SU-DHL-6 (cell line): ENCODE data around the gene NASP.
A peak's percentile ranks its signal among the peaks of the same experiment; 100 is the strongest.

Experiments
- H2AFZ ChIP-seq: fragments of 200-600 bp; sonication (generic); 2 replicates; pipeline ENCODE4 v1.6.1; 2014; ENCODE audit warnings: low read depth, mild to moderate bottlenecking, moderate library complexity, mixed read lengths, antibody characterized with exemption, low read length; ENCODE audit not compliant: severe bottlenecking
- H3F3A ChIP-seq: fragments of 200-600 bp; shearing (Covaris generic); 2 replicates; pipeline ENCODE4 v1.6.0; 2016; ENCODE audit warnings: antibody characterized with exemption, mild to moderate bottlenecking; ENCODE audit not compliant: insufficient read depth
- H3K27ac ChIP-seq: fragments of 200-600 bp; sonication (generic); 2 replicates; pipeline ENCODE4 v1.5.1; 2016; ENCODE audit warnings: low read depth, mild to moderate bottlenecking, low read length, moderate library complexity, mixed read lengths
- H3K27me3 ChIP-seq: fragments of 200-600 bp; sonication (generic), shearing (Covaris generic); 2 replicates; pipeline ENCODE4 v1.6.0; 2014; ENCODE audit warnings: mild to moderate bottlenecking, low read length
- H3K36me3 ChIP-seq: fragments of 200-600 bp; sonication (generic); 2 replicates; pipeline ENCODE4 v1.6.1; 2014; ENCODE audit warnings: mild to moderate bottlenecking, low read length, mixed read lengths
- H3K4me2 ChIP-seq: fragments of 300-600, 200-600 bp; shearing (Covaris generic), sonication (generic); 2 replicates; pipeline ENCODE4 v1.6.0; 2014; ENCODE audit warnings: low read length, low read depth, mild to moderate bottlenecking; ENCODE audit not compliant: poor library complexity, severe bottlenecking
- H3K4me3 ChIP-seq: fragments of 200-600 bp; sonication (generic); 2 replicates; pipeline ENCODE4 v1.5.1; 2014; ENCODE audit warnings: antibody characterized with exemption, low read length, mild to moderate bottlenecking, mixed read lengths; ENCODE audit not compliant: insufficient read depth, poor library complexity, severe bottlenecking
- H3K79me2 ChIP-seq: fragments of 200-600 bp; sonication (generic); 2 replicates; pipeline ENCODE4 v1.6.1; 2014; ENCODE audit warnings: mild to moderate bottlenecking, low read length, moderate library complexity; ENCODE audit not compliant: insufficient read depth
- H3K9ac ChIP-seq: fragments of 200-600 bp; sonication (generic); 2 replicates; pipeline ENCODE4 v1.7.0; 2014; ENCODE audit warnings: mild to moderate bottlenecking, low read length
- H3K9me2 ChIP-seq: fragments of 200-600 bp; sonication (generic); replicated peaks from 2 replicates; pipeline ENCODE4 v1.6.1; 2014; ENCODE audit warnings: low read length; ENCODE audit not compliant: insufficient read depth
- H3K9me3 ChIP-seq: fragments of 200-600 bp; sonication (generic); 2 replicates; pipeline ENCODE4 v1.6.1; 2014; ENCODE audit warnings: low read length, mixed read lengths; ENCODE audit not compliant: insufficient read depth
- H4K20me1 ChIP-seq: fragments of 200-600 bp; sonication (generic); 2 replicates; pipeline ENCODE4 v1.6.1; 2014; ENCODE audit warnings: low read depth, mild to moderate bottlenecking, antibody characterized with exemption, low read length, moderate library complexity, mixed read lengths
- EZH2phosphoT487 ChIP-seq: fragments of 200-600 bp; sonication (generic), shearing (Covaris generic); conservative IDR thresholded peaks from 2 replicates; pipeline ENCODE4 v1.6.1; 2018; ENCODE audit warnings: mild to moderate bottlenecking, antibody characterized with exemption, low read length, moderate library complexity, mixed read lengths
- TF ChIP-seq, protein P1 (sequence below): fragments of 200-600 bp; sonication (generic); IDR thresholded peaks from one replicate; pipeline ENCODE4 v1.5.1; 2017; ENCODE audit warnings: antibody characterized with exemption, mild to moderate bottlenecking, low read length, moderate library complexity; ENCODE audit not compliant: insufficient read depth, poor library complexity, severe bottlenecking

The NASP gene

GRCh38 chr1:45644661-45645060, 60.8 kb downstream of the NASP start:
- Histone ChIP-seq H3F3A (peaks cover 16% of the 10 kb centered on the region), H3K36me3 (peaks cover 21% of the 10 kb centered on the region), H3K9ac (no peak overlapping the region), H3K4me3 (no peak overlapping the region), H3K27ac (peak overlapping the region; percentile 68), H3K9me3 (no peaks in the 10 kb centered on the region), H3K4me2 (peak overlapping the region; percentile 34), H2AFZ (no peak overlapping the region), H3K79me2 (peaks cover 32% of the 10 kb centered on the region), H3K27me3 (no peaks in the 10 kb centered on the region), H4K20me1 (peaks cover 5% of the 10 kb centered on the region; the same call in 1 of the 2 replicates), H3K9me2 (no peaks in the 10 kb centered on the region)
- TF ChIP-seq, protein P1, sequence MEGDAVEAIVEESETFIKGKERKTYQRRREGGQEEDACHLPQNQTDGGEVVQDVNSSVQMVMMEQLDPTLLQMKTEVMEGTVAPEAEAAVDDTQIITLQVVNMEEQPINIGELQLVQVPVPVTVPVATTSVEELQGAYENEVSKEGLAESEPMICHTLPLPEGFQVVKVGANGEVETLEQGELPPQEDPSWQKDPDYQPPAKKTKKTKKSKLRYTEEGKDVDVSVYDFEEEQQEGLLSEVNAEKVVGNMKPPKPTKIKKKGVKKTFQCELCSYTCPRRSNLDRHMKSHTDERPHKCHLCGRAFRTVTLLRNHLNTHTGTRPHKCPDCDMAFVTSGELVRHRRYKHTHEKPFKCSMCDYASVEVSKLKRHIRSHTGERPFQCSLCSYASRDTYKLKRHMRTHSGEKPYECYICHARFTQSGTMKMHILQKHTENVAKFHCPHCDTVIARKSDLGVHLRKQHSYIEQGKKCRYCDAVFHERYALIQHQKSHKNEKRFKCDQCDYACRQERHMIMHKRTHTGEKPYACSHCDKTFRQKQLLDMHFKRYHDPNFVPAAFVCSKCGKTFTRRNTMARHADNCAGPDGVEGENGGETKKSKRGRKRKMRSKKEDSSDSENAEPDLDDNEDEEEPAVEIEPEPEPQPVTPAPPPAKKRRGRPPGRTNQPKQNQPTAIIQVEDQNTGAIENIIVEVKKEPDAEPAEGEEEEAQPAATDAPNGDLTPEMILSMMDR = no peak
- no peak for TF ChIP-seq EZH2phosphoT487

DNA sequence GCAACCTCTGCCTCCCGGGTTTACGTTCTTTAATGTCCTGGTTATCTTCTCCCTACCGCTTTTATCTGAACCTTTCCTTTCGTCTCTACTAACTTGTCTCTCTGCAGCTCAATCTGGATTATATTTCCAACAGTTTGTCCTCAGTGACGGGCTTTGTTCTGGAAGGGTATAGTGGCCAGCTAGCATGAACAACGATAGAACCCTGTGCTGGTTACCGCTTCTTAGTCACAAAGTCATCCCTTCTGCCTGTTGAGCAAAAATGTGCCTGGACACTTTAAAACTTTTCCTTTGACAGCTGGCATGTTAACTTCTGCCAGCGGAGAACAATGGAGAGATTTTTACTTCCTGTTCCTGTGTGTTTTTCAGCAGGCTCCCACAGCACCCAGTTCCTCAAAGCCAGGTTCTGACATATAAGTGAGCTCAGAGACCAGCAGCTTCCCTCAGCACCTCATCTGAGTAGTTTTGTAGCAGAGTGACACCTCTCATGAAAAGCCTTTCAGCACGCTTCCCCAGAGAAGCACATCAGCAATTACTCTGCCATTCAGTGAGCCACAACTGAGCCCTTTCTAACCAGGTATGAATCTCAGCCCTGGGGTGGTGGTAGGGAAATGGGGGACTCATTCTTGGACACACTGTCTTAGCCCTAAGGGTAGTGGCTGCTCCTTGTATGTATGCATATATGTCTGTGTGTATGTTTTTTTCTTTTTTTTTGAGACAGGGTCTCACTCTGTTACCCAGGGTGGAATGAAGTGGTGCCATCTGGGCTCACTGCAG, 63.6 kb downstream of the NASP start:
- peaks cover 51% of the 10 kb centered on the region for H3K79me2 ChIP-seq
- no peak overlapping the region for H3K27ac ChIP-seq
- no peak overlapping the region for H3K9ac ChIP-seq
- no peaks in the 10 kb centered on the region for H3K27me3 ChIP-seq
- H3K9me2 ChIP-seq = no peaks in the 10 kb centered on the region
- H4K20me1 ChIP-seq = peaks cover 5% of the 10 kb centered on the region; the same call in 1 of the 2 replicates
- H3K36me3 ChIP-seq = peaks cover 27% of the 10 kb centered on the region
- H3K9me3 ChIP-seq = no peaks in the 10 kb centered on the region
- H3F3A ChIP-seq = peaks cover 16% of the 10 kb centered on the region
- no peak overlapping the region for H2AFZ ChIP-seq
- H3K4me3 ChIP-seq = no peak overlapping the region
- no peak for TF ChIP-seq EZH2phosphoT487
- TF ChIP-seq, protein P1 = no peak
- H3K4me2 ChIP-seq = no peak overlapping the region

GRCh38 chr1:45654540-45655280, 70.9 kb downstream of the NASP start:
- no peaks in the 10 kb centered on the region for H3K27me3 ChIP-seq
- peaks cover 68% of the 10 kb centered on the region for H3K36me3 ChIP-seq
- no peaks in the 10 kb centered on the region for H3K9me3 ChIP-seq
- H3K9me2 ChIP-seq = no peaks in the 10 kb centered on the region
- no peak overlapping the region for H2AFZ ChIP-seq
- H3K9ac ChIP-seq = no peak overlapping the region
- H3K4me2 ChIP-seq = no peak overlapping the region
- no peaks in the 10 kb centered on the region; the same call in 1 of the 2 replicates for H3F3A ChIP-seq
- no peak overlapping the region for H3K27ac ChIP-seq
- peaks cover 37% of the 10 kb centered on the region for H3K79me2 ChIP-seq
- no peaks in the 10 kb centered on the region for H4K20me1 ChIP-seq
- TF ChIP-seq EZH2phosphoT487 = no peak
- TF ChIP-seq, protein P1 = no peak
- H3K4me3 ChIP-seq = no peak overlapping the region
